ENCODE results near the gene PRDM7.
"Not testable (repeated sequence)": the region's sequence is repeated elsewhere in the genome, so short reads cannot be mapped to it uniquely, and the experiment has no call there.

- not testable (repeated sequence) for TF ChIP-seq CTCF, POLR2A (IDR thresholded peaks at IDR 0.05)
Measured at GRCh38 chr16:90107060-90107459, 29.9 kb upstream of the PRDM7 start.

All from testis (tissue), 2 donors.